Measurements from ENCODE around the gene ST14.
"Not testable (repeated sequence)": the region's sequence is repeated elsewhere in the genome, so short reads cannot be mapped to it uniquely, and the experiment has no call there.

ST14 gene

GRCh38 chr11:130216591-130217132 is 57.1 kb downstream of the ST14 start:
- no peak for TF ChIP-seq POLR2A (IDR thresholded peaks at IDR 0.05; ENCODE audit: low read depth, low read length)
- FAIRE-seq (no peak), DNase-seq (ENCODE audit: insufficient read length, low spot score) (no peak)

- FAIRE-seq: no peak
- no peak for DNase-seq (ENCODE audit: insufficient read length, low spot score)
- no peak for TF ChIP-seq POLR2A (IDR thresholded peaks at IDR 0.05; ENCODE audit: low read depth, low read length)
These were observed 57.8 kb downstream of the ST14 start for GRCh38 chr11:130217133-130218031.

GRCh38 chr11:130218501-130219070 is 59.0 kb downstream of the ST14 start:
- TF ChIP-seq POLR2A (IDR thresholded peaks at IDR 0.05; ENCODE audit: low read depth, low read length): no peak
- no peak for FAIRE-seq
- DNase-seq (ENCODE audit: insufficient read length, low spot score): no peak

GRCh38 chr11:130219148-130219547 is 59.6 kb downstream of the ST14 start:
- FAIRE-seq (no peak), DNase-seq (ENCODE audit: insufficient read length, low spot score) (no peak)
- no peak for TF ChIP-seq POLR2A (IDR thresholded peaks at IDR 0.05; ENCODE audit: low read depth, low read length)

GRCh38 chr11:130220311-130221035 is 60.9 kb downstream of the ST14 start:
- FAIRE-seq: no peak

GRCh38 chr11:130223291-130223971 is 63.8 kb downstream of the ST14 start:
- no peak for DNase-seq (ENCODE audit: insufficient read length, low spot score)
- no peak for FAIRE-seq
- TF ChIP-seq POLR2A (IDR thresholded peaks at IDR 0.05; ENCODE audit: low read depth, low read length): no peak

More at GRCh38 chr11:130220311-130221035, 60.9 kb downstream of the ST14 start:
- no peak for DNase-seq (ENCODE audit: insufficient read length, low spot score)
- TF ChIP-seq POLR2A (IDR thresholded peaks at IDR 0.05; ENCODE audit: low read depth, low read length): no peak

GRCh38 chr11:130227373-130227772 is 67.8 kb downstream of the ST14 start:
- no peak for FAIRE-seq
- no peak for TF ChIP-seq POLR2A (IDR thresholded peaks at IDR 0.05; ENCODE audit: low read depth, low read length)
- DNase-seq (ENCODE audit: insufficient read length, low spot score): no peak

- not testable (repeated sequence) for FAIRE-seq; DNase-seq (ENCODE audit: insufficient read length, low spot score)
These were observed 73.9 kb downstream of the ST14 start for GRCh38 chr11:130233486-130233885.

GRCh38 chr11:130233888-130234287 is 74.3 kb downstream of the ST14 start:
- DNase-seq (ENCODE audit: insufficient read length, low spot score); FAIRE-seq: not testable (repeated sequence)

GRCh38 chr11:130234315-130234714 is 74.7 kb downstream of the ST14 start:
- DNase-seq (ENCODE audit: insufficient read length, low spot score) (no peak), FAIRE-seq (no peak)
- no peak for TF ChIP-seq POLR2A (IDR thresholded peaks at IDR 0.05; ENCODE audit: low read depth, low read length)

GRCh38 chr11:130237282-130238006 is 77.9 kb downstream of the ST14 start:
- TF ChIP-seq POLR2A (IDR thresholded peaks at IDR 0.05; ENCODE audit: low read depth, low read length): no peak
- FAIRE-seq: no peak
- DNase-seq (ENCODE audit: insufficient read length, low spot score): no peak

- FAIRE-seq: no peak
- DNase-seq (ENCODE audit: insufficient read length, low spot score): no peak
- no peak for TF ChIP-seq POLR2A (IDR thresholded peaks at IDR 0.05; ENCODE audit: low read depth, low read length)
These were observed 82.1 kb downstream of the ST14 start for GRCh38 chr11:130241713-130242112.

GRCh38 chr11:130243816-130244215 is 84.2 kb downstream of the ST14 start:
- FAIRE-seq (no peak), DNase-seq (ENCODE audit: insufficient read length, low spot score) (no peak)
- TF ChIP-seq POLR2A (IDR thresholded peaks at IDR 0.05; ENCODE audit: low read depth, low read length): no peak

Data from H54 (cell line).